Stimulated activated CD8-positive, alpha-beta memory T cell treated with anti-CD3 and anti-CD28 coated beads, Interleukin-7, amount 100 ng/mL, for 48 hours (primary cell): ENCODE results near the gene DUOXA2.
"Not testable (repeated sequence)": the region's sequence is repeated elsewhere in the genome, so short reads cannot be mapped to it uniquely, and the experiment has no call there.

ENCODE experiments used
- DNase-seq, 2 donors: peaks; one replicate each; pipeline ENCODE4 v3.0.0-alpha.2; 2020; ENCODE audit warnings: low read depth in 1 of 2; ENCODE audit errors: extremely low read depth in 1 of 2

The DUOXA2 gene

DNA sequence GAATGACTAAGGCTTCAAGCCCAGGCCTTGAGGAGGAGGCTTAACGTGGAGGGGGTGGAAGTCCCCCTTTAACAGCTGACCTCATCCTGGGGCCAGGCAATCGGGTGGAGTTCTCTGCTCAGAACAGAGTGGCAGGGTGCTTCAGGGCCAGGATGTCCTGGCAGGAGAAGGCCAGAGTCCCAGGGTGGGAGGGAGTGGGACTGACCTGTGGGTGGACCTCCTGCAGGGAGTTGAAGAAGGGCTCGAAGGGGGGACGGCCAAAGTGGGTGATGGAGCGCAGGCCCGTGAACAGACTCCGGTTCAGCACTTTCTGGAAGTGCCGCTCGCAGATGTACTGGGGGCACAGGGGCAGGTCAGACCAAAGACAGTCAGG lies 19.8 kb upstream of the DUOXA2 start:
- no peak for DNase-seq

DNA sequence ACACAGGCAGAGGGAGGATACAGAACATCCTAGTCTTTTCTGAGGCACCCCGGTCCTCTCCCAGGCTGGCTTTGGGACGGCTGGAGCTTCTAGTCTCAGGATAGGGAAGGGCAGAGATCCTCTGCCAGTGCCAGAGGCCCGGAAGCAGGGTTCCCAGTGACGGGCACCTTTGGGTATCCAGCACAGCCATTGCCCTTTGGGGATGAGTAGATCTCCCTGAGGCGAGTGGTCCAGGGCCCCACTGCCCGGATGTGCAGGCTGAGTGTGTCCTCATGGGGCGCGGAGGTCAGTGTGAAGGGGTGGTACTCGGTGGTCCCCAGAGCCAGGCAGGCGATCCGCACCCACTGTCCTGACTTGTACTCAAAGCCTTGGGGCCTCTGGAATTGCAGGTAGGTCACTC lies 18.5 kb upstream of the DUOXA2 start:
- no peak for DNase-seq

DNA sequence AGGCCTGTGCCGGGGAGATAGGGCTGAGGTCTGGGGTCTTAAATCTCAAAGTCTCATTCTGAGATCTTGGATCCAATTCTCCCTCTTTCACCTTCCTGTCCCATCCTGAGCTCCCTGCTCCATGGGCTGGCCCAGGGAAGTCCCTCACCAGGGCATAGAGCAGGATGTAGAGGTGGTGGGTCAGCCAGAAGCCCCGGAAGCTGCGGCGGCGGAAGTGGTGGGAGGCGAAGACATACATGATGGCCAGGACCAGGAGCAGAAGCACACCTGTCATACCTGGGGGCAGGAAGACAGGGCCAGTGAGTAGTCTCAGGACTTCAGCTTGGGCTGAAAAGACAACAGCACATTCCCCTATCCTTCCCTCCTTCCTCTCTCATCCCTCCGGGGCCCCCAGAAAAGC lies 16.7 kb upstream of the DUOXA2 start:
- no peak for DNase-seq

DNA sequence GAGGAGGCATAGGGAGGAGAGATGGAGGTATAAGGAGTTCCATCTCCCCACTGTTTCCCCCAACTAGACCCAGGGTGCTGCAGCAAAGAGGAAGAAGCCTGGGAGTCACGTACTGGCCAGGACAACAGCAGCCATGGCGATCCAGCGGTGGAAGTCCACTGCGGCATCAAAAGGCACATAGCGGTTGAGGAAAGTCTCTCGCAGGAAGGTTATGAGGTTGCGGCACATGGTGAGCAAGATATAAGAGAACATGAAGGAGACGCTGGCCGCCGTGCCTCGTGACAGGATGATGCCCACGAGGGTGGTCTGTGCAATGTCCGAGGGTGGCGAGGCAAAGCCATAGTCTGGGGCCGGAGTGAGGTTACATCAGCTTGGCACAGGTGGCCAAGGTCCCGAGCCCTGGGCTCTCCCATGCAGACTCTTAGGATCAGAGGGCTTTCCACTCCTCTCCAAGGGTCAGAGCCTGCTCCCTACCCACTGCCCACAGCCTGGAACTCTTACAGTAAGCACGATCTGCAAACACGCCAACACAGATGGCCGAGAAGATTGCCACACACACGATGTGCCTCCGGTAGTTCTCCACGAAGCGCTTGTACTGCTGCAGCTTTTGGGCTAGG lies 14.5 kb upstream of the DUOXA2 start:
- no peak for DNase-seq

DNA sequence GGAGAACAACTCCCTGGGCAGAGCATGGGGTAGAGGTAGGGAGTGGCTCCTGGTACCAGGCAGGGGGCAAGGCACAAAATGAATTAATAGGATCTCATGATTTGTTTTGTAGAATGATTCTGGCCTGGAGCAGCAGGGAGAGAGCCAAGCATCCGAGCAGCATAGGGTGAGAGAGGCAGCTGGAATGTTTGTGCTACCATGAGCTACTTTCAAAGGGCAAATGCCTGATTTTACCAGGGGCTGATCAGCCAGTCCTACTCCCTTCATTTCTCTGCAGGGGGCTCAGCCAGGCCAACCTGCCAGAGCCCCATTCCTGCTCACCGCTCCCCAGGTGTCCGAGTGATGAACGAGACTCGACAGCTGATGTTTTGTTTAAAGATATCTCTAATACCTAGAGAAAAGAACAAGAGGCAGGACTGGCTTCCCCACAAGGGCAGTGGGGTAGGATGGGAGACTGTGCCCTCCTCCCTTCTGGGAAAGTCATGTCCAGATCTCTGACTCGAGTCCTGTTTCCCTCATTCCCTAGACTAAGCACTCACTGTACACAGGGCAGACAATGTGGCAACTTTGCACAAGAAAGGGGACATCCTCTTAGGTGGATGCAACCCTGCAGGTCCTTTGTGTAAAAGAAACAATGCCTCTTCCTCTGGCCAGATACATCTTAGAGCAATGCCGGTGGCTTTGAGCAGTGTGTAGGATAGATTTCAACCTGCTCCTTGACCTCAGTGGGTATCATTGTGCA lies 13.1 kb upstream of the DUOXA2 start:
- no peak for DNase-seq

DNA sequence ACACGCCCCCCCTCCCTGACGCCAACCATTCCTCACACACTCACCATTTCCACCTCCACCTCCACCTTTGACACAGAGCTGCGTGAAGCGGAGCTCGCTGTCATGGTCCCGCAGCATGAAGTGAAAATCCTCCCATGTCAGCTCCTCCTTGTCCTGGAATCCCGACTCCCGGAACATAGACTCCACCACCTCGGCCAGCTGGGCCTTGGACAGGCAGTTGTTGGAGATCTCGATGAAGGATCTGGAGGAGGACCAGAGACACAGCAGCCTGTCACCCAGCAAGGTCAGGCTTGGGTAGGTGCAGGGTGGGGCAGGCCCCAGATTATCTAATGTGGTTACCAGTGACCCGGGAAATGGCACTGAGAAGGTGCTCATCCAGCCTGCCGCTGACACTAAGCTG lies 12.4 kb upstream of the DUOXA2 start:
- no peak for DNase-seq

DNA sequence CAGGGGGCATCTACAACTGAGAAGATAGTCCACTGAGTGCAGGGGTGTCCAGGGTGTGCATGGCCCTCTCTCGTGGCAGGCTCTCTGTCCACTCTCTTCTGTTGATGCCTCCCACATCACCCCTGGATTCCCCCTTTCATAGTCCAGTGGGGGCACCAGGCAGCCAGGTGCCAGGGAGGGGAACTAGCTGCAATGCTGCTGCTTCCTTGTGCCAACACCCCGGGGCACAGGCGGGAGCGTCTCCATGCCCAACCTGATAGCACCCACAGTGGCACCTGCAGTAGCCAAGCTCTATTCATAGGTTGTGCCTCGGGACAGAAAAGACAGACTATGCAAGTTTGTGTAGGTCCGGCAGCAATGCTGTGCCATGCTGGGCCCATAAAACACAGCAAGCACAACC lies 11.9 kb upstream of the DUOXA2 start:
- no peak for DNase-seq

DNA sequence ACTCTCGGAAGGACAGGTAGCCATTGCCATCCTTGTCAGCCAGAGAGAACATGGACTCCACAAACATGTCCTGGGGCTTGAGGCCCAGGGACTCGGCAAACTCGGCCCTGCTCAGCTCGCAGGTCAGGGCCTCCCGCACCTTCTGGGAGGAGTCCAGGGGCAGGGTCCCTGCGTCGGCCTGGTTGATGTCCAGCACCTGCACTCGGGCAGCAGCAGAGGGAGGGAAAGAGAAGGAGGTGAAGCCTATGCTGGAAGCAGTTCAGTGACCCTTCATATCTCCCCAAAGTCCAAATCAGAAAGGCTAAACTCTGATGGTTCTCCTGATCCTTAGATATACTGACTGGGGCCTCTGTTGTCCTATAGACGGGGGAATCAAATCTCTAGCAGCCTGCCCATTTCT lies 10.0 kb upstream of the DUOXA2 start:
- DNase-seq, result not testable (repeated sequence)

DNA sequence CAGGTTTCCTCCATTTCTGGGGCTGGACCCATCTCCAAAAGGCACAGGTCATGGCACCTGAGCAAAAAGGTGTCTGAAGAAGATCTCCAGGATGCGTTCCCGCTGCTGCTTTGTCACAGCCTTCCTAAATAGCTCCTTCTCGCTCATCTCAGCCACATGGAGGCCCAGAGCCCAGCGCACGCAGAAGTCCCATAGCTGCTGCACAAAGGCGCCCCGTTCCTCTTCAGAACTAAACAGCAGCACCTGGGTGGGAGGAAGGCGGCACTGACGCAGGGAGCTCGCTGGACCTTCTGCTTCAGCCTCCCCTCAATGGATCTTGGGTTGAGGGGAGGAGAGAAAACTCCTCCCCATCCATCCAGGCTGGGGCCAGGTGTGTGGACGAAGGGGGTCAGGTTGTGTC lies 8.5 kb upstream of the DUOXA2 start:
- no peak for DNase-seq

DNA sequence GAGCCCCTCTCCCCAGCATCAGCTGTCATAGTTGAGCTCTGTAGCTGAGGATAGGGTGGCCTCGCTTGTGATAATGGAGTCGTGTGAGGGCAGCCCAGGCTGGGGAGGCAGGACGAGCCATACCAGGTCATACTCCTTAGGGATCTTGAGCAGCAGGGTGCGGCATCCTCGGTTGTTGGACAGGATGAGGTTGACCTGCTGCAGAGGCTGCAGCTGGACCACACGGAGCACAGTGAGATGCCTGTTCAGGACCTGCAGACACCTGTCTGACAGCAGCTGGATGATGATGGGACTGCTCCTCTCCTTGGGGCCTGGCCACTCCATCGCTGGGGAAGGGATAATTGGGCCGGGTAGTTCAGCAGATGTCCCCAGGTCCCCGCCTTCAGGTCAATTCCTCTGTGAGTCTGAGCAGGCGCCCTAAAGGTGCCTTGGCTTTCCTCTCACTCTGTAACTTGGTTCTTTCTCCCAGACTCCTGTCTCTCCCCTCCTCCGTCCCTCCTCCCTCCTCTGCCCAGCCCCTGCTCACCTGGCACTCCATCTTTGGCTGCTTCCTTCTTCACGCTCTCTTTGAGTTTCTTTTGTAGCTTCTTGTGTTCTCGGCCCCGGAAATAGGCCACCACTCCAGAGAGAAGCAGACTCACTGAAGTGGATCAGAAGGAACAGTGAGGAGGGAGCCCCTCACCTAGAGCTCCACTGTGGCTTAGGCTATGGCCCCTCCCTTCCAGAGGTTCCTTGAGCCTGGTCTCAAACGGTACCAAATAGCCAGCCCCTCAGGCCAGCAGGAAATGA lies 7.9 kb upstream of the DUOXA2 start:
- no peak for DNase-seq

DNA sequence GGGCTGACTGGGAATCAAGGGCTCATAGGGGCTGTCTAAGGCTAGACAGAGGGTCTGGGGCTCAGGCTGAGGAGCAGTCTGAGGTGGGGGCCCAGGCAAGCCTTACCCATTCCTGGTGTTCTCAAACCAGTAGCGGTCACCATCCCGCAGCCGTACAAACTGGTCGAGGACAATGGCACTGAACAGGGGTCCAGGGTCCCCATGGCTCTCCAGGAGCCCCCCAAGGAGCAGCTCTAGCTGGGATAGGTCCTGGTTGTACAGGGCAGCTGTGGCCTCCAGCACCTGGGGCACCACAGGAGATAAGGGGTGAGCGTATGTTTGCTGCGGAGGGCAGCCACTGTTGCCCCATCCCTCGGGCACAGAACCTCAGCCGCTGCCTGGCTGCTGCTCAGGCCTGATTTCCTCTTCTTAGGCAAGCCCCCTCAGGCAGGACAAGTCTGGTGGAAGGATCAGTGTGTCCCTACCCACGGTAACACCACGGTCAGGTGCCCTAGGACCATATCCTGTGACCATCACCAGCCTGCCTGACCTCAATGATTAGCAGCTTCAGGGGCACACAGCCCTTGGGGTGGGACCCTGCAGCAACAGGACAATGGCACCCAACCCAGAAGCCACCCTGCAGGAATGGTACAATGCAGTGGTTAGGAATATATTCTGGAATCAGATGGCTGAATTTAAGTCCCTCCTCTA lies 6.0 kb upstream of the DUOXA2 start:
- no peak for DNase-seq

DNA sequence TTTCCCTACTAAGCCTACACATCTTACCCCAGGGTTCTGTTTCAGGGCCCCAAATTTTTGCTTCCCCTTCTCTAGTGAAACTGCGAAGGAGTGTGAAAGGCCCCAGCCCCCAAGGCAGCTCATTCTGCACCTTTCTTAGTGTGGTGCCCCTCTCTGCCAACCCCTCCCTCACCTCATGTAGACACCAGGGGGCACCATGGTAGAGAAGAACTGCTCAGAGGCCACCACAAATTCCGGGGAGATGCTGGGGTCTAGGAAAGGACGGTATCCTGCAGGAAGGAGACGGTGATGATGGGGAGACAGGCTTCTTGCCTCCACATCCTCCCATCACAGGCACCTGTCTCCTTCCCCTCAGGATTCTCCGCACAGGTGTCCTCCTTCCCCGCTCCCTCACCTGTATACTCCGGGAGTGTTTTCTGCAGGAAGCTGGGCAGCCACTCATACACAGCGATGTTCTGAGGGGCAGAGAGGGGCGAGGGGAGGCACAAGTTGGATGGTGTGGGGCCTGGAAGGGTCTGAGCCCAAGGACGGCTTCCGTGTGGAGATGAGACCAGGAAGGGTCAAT lies 3.8 kb upstream of the DUOXA2 start:
- no peak for DNase-seq

DNA sequence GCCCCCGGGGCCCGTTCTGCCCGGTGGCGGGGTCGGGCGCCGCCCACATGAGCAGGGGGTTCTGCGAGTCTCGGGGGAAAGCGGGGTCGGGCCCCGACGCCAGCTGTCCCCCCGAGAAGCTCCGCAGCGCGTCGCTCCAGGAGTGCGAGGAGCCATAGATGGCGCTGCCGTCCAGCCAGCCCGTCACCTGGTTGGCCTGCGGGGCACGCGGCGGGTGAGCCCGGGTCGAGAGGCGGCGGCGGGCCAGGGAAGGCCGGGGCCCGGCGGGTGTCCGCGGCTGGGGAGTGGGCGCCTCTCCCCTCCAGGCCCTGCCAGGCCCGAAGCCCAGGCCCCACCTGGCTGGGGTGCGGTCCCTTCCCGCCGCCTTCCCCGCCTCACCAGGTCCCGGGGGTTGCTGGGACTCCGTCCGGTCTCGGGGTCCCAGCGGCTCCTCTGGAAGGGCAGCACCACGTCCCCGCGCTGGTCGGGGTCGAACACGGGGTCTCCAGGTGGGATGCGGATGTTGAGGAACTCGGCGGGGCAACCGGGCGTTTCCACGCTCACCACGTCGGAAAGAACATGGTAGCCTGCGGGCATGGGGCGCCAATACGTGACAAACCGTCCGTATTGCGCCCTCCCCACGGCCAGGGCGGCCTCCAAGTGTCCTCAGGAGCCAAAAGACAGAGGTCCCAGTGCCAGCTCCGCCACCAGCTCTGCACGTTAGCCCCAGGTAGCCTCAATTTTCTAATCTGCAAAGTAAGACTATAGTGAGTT lies 2.6 kb upstream of the DUOXA2 start:
- no peak for DNase-seq

DNA sequence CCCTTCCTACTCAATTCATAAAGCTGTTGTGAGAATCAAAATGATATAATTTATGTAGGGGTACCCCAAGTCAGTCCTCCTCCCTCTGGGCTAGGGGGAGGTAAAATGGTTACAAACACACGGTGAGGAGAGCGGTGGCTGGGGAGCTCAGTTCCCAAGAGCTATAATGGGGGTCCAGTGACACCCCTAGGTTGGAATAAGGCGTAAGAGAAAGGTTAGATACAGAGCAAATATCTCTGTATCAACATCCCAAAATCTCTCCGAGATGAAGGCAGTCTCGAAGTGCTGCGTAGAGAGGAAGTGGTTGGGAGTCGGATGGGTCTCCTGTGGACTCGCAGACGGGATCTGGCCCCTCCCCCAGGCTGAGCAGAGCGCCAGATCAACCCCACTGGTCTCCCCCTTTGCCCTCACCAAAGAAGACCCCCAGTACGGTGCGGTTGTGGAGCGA lies 2.0 kb upstream of the DUOXA2 start:
- DNase-seq, result no peak

DNA sequence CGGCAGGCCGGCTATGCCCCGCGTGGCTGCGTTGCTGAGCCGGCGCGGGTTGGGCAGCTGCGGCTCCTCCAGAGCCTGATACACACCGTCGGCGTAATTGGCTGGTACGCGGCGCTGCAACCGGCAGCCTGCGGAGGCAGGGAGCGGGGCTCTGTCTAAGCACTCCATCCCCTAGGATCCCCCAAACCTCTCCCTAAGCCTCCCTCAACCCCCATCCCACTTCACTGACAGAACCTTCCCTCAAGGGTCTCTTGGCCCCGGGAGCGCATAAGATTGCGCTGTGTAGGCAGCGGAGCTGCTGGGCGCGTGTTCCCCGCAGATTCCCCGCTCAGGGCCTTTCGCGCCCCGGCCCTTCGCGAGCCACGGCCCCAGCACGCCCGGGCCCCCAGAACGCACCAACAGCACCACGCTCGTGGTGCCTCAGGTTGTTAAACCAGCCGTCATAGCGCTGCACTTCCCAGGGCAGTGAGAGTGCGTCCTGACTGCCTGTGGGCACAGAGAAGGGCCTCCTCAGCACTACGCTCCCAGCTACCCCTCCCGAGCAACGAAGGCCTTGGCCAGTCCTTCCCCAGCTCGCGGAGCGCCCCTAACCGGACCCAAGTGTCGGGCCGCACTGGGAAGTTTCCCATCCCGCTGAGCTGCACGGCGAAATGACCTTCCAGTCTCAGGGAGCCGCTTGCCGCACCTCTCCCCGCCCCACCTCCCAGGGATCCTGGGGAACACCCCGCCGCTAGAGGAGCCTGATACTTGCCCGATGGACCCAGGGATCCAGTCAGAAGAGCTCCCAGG lies 1.3 kb upstream of the DUOXA2 start:
- no peak for DNase-seq

DNA sequence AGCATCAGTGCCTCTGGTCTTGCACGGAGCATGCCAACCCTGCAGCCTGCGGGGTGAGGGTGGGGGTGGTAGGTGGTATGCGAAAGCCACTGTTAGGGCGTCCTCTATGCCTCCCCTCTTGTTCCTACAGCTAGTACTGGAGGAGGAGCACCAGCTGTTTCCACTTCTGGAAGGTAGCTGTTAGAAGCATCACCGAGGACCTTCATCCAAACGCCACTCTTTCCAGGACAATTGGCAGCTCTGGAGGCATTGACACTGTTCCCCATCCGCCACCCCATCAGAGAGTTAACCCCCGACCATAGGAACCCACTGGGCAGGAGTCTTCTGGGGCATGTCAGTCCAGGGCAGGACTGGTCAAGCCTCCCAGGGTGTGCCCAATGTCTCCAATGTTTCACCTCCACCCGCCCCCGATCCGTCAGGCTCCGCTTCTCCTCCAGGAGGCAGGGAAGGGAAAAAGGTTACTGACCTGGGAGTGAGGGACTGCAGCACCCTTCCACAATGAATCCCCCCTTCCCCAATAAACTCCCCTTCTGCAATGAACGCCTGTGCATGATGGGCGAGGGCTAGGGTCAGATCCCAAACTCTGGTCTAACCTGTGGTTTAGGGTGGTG lies 641 bp upstream of the DUOXA2 start:
- no peak for DNase-seq

DNA sequence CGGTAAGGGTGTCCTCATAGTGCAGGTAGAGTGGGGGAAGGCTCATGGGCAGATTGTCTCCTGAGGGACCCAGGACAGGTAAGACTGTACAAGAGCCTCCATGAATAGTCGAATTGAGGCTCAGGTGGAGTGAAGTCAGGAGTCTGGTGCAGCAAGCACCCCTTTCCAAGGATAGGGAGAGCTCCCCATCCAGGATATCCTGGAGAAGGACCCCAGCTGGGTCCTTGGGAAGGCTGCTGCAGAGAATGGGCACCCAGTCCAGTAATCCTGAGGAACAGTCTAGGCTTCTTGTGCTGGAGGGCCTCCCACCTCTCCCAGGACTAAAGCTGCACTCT lies 592 bp downstream of the DUOXA2 start:
- DNase-seq, result no peak

DNA sequence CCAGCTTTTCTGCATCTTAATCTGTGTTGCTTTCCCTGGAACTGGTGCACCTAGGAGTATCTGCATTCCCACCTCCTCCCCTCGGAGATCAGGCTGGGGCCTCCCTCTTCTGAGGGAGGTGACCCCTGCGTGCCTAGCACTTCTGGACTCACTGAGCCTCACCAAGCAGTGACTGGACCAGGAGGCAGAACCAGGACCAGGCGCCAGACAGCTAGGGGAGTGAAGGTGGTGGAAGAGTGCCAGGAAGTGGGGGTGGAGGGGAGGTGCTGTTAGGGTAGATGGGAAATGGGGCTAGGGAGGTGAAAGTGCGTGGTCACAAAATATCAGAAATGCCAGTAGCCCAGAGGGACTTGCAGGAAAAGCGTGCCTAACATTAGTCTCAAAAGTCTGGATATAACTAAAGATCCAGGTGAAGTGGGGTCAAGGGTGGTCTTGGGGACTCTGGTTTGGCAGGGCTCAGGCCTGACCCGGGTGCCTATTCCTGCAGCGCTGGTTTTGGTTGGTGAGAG lies 1.2 kb downstream of the DUOXA2 start:
- no peak for DNase-seq

DNA sequence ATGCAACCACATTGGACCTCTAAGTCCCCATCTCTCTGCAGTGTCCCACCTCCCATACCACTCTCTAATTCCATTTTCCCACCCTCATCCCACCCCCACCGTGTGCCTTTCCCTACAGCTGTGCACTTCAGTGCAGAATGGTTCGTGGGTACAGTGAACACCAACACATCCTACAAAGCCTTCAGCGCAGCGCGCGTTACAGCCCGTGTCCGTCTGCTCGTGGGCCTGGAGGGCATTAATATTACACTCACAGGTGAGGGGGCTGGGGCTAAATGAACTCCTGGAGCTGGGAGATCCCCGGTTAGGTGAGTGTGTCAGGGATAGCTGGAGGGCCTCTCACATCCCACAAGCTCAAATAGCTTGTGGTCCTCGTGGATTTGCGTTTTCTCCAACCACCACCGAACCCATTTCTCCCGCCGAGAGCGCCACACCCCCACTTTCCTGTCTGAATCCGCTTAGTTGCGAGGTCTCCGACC lies 1.9 kb downstream of the DUOXA2 start:
- no peak for DNase-seq
